Activated B cell treated with CpG ODN at 0.5 μM for 24 hours (primary cell): ENCODE results near the gene RFC3. TPM values are rescaled to one million over a fixed set of nuclear protein-coding genes. Genes with fewer than 3 reads are reported as not detected.

Experiments
- ATAC-seq: fragments of 200-7000 bp; cut with Tn5 transposase; one replicate; pipeline ENCODE4 v1.10.0; 2021; ENCODE audit warnings: low read depth, mild to moderate bottlenecking, moderate library complexity
- CTCF ChIA-PET: fragments of 350-600 bp; sonication (Branson Sonifier 250); formaldehyde crosslinking; loops from one replicate; lab custom pipeline; 2021; ENCODE audit warnings: antibody characterized with exemption; lab: Charles Lee
- POLR2A ChIA-PET: fragments of 350-600 bp; sonication (Branson Sonifier 250); formaldehyde crosslinking; loops from one replicate; lab custom pipeline; 2021; ENCODE audit warnings: antibody characterized with exemption; lab: Charles Lee
- DNase-seq: peaks from one replicate; pipeline ENCODE4 v3.0.0; 2022
- H3K27ac Mint-ChIP-seq: one replicate; pipeline ENCODE4 v1.8.0; 2020; ENCODE audit warnings: mixed read lengths
- H3K27me3 Mint-ChIP-seq: one replicate; pipeline ENCODE4 v1.8.0; 2021; ENCODE audit warnings: mixed read lengths
- H3K36me3 Mint-ChIP-seq: one replicate; pipeline ENCODE4 v1.8.0; 2021; ENCODE audit warnings: low read depth, mixed read lengths
- H3K4me1 Mint-ChIP-seq: one replicate; pipeline ENCODE4 v1.8.0; 2021; ENCODE audit warnings: mixed read lengths
- H3K4me3 Mint-ChIP-seq: one replicate; pipeline ENCODE4 v1.8.0; 2020; ENCODE audit warnings: mild to moderate bottlenecking, mixed read lengths
- H3K9me3 Mint-ChIP-seq: one replicate; pipeline ENCODE4 v1.8.0; 2020; ENCODE audit warnings: mixed read lengths
- intact Hi-C: fragments of 100-400 bp; cut with micrococcal nuclease; formaldehyde crosslinking; loops from one replicate; pipeline ENCODE4 v1.15.1; 2024
- total RNA-seq: library from RNA; stranded (reverse); gene quantifications from 2 replicates; pipeline ENCODE4 v1.2.3, GENCODE V29; 2022
- TF ChIP-seq, protein P1 (sequence below): fragments of 200-600 bp; IDR thresholded peaks from one replicate; pipeline ENCODE4 v1.8.0; 2022; ENCODE audit warnings: antibody characterized with exemption, mild to moderate bottlenecking

The RFC3 gene, protein sequence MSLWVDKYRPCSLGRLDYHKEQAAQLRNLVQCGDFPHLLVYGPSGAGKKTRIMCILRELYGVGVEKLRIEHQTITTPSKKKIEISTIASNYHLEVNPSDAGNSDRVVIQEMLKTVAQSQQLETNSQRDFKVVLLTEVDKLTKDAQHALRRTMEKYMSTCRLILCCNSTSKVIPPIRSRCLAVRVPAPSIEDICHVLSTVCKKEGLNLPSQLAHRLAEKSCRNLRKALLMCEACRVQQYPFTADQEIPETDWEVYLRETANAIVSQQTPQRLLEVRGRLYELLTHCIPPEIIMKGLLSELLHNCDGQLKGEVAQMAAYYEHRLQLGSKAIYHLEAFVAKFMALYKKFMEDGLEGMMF
- total RNA-seq, result 13.5 and 14.3 TPM in 2 replicates

DNA sequence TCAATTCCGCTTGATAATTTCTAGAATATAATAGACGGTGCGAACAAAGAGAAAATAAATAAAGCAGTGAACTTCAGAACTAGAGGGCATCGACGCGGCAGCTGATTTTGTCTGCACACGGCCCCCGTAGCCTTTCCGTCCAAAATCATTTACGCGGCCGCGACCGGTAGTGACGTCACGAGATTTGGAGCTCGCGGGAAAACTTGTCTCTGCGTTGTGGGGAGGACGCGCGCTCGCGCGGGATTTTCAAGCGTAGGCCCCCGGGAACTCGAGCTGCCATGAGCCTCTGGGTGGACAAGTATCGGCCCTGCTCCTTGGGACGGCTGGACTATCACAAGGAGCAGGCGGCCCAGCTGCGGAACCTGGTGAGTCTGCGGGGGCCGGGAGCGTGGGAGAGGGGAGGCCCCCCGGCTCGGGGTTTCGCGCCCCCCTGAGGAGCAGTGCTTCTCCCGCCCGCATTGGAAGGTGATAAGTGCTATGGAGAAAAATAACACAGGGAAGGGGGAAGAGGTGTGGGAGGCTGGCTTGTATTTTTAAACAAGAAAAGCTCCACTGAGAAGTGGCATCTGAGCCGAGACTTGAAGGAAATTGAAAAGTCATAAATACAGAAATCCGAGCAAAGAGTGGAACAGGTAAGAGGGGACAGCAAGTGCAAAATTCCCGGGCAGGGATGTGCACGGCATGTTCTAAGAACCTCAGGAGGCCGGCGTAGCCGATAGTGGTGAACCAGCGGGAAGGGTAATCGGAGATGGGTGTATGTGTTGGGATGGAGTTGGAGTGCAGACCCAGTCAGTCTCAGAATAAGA lies at the start of gene RFC3:
TSS of gene RFC3 (plus strand) at position 249 of the 806 bp plus-strand sequence. CDS start at position 279, 30 bp downstream.
- Mint-ChIP-seq H3K27ac (peak within 1 kb of the TSS; percentile 91), H3K4me1 (peaks cover 19% of the 10 kb centered on the region), H3K36me3 (peaks cover 20% of the 10 kb centered on the region), H3K27me3 (peaks cover 5% of the 10 kb centered on the region), H3K9me3 (no peaks in the 10 kb centered on the region), H3K4me3 (peak within 1 kb of the TSS; percentile 93)
- ChIA-PET CTCF (no interaction called here), POLR2A (interaction anchor here (0.6 to 1.9 kb wide), 3 partner anchors 9 to 275 kb away, joined by 5 to 14 read pairs (median 10); no protein-coding TSS in a partner anchor)
- intact Hi-C loops, result loop anchor here (1.0 to 5.0 kb wide), 9 partner anchors 31 to 1971 kb away; partner anchors contain the start of genes BRCA2, N4BP2L2, NBEA and PDS5B
- DNase-seq, result peak; percentile 84
- TF ChIP-seq, protein P1, sequence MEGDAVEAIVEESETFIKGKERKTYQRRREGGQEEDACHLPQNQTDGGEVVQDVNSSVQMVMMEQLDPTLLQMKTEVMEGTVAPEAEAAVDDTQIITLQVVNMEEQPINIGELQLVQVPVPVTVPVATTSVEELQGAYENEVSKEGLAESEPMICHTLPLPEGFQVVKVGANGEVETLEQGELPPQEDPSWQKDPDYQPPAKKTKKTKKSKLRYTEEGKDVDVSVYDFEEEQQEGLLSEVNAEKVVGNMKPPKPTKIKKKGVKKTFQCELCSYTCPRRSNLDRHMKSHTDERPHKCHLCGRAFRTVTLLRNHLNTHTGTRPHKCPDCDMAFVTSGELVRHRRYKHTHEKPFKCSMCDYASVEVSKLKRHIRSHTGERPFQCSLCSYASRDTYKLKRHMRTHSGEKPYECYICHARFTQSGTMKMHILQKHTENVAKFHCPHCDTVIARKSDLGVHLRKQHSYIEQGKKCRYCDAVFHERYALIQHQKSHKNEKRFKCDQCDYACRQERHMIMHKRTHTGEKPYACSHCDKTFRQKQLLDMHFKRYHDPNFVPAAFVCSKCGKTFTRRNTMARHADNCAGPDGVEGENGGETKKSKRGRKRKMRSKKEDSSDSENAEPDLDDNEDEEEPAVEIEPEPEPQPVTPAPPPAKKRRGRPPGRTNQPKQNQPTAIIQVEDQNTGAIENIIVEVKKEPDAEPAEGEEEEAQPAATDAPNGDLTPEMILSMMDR, result no peak
- ATAC-seq, result peak; percentile 94

DNA sequence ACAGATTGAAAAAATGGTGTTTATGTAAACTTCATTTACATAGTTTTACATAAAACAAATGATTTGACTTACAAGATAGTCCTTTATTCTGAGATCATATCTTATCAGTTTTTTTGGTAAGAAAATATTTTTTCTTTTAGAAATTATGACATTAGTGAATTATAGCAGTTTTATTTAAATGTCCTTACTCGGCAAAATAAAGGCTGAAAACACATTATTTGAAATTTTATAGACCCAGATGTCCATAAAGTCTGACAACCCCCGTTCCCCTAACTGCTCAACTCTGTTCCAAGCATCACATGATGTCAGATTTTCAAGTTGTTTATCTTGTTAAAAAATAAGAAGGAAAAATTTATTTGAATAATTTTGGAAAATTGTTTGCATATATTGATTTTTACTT lies 46.7 kb upstream of the RFC3 start:
- CTCF ChIA-PET, result no interaction called here
- ATAC-seq (no peak), DNase-seq (no peak)
- TF ChIP-seq, protein P1, result no peak
- Mint-ChIP-seq H3K4me1 (no peaks in the 10 kb centered on the region), H3K9me3 (no peaks in the 10 kb centered on the region), H3K36me3 (no peaks in the 10 kb centered on the region), H3K27me3 (peaks cover 2% of the 10 kb centered on the region), H3K27ac (no peak overlapping the region), H3K4me3 (no peak overlapping the region)
- intact Hi-C loops, result no loop called here
- POLR2A ChIA-PET, result no interaction called here

DNA sequence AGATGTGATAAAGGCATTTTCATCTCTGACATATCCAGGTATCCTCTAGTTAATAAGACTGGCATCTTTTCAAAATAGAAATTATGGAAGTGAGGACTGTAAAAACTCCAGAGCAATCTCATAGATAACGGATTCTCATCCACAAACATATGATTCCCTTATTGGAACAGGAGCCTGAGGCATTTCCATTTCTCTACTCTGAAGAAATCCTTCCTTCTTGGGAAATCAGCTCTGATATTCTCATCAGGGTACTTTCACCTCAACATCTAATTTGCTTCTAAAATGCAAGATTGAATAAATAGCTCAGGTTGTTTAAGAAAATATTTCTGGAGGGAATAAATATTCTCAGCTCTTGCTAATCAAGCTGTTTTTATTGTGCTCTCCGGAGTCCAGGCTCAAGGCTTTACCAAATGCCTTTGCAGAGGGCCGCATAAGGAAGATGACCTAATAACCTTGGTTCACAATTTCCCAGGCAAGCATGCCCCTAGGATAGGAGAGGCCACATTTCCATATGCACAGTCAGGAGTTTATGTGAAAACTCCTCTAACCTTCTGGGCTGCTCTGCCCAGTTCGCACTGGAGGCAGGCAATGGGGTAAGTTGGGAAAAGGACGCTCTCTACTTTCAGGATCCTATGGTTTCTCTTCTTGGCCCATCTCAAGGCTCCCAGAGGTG lies 44.0 kb upstream of the RFC3 start:
- H3K27ac Mint-ChIP-seq, result no peak overlapping the region
- no peaks in the 10 kb centered on the region for H3K27me3 Mint-ChIP-seq
- no peak for DNase-seq
- H3K4me1 Mint-ChIP-seq, result no peaks in the 10 kb centered on the region
- TF ChIP-seq, protein P1, result no peak
- ChIA-PET POLR2A (no interaction called here), CTCF (no interaction called here)
- H3K9me3 Mint-ChIP-seq, result no peaks in the 10 kb centered on the region
- no peak overlapping the region for H3K4me3 Mint-ChIP-seq
- intact Hi-C loops, result no loop called here
- H3K36me3 Mint-ChIP-seq, result no peaks in the 10 kb centered on the region
- ATAC-seq, result no peak

DNA sequence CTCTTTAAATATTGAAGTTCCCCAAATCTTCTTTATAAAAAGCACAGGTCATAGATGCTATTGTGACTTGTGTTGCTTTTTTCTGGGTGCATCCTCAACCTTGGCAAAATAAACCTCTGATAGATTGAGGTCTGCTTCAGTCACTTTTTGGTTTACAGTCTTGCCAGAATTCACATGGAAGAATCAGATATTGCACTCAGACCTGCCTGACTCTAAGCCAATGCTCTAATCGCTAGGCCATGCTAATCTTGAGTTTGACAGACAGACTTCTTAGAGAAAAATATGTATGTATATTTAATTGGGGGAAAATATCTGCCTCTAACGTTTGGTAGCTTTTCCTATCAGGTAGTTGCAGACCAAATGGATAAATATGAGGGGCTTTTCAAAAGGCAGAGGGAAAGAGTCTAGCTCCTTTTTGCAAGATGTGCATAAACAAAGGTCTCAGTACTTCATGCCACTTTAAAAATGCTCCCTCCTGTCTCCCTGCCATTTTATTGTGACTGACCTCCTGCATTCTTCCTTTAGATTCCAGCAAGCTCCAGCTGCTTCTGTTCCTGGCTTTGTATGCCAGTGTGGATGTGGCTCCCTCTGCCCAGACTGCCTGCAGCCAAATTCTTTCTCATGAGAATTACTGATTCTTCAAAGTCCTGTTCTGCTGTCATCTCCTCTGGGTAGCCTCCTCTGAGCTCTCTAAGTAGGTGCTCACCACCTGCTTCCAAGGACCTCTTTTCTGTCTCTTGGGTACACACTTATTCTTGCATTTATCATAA lies 42.4 kb upstream of the RFC3 start:
- ATAC-seq, result no peak
- Mint-ChIP-seq H3K4me1 (no peaks in the 10 kb centered on the region), H3K4me3 (no peak overlapping the region), H3K9me3 (peaks cover under 1% of the 10 kb centered on the region), H3K27me3 (peaks cover under 1% of the 10 kb centered on the region), H3K36me3 (no peaks in the 10 kb centered on the region), H3K27ac (no peak overlapping the region)
- ChIA-PET POLR2A (no interaction called here), CTCF (no interaction called here)
- intact Hi-C loops, result no loop called here
- DNase-seq, result no peak
- TF ChIP-seq, protein P1, result no peak
